ENCODE data around the gene MLLT1.
A peak's percentile ranks its signal among the peaks of the same experiment; 100 is the strongest.
"Not testable (repeated sequence)": the region's sequence is repeated elsewhere in the genome, so short reads cannot be mapped to it uniquely, and the experiment has no call there.

The MLLT1 gene

GRCh38 chr19:6279931-6280591, at the start of gene MLLT1:
Gene MLLT1 (minus strand): TSS chr19:6279975. CDS start chr19:6279784, 191 bp downstream.
- peak; percentile 95 to 97 for DNase-seq (ENCODE audit: extremely low read depth in 1 of 2, low read depth in 1 of 2)

- no peak for DNase-seq (ENCODE audit: extremely low read depth in 1 of 2, low read depth in 1 of 2)
Measured at GRCh38 chr19:6326815-6327214, 47.0 kb upstream of the MLLT1 start.

GRCh38 chr19:6325614-6326013, 45.8 kb upstream of the MLLT1 start:
- DNase-seq (ENCODE audit: extremely low read depth in 1 of 2, low read depth in 1 of 2) = no peak

- no peak for DNase-seq (ENCODE audit: extremely low read depth in 1 of 2, low read depth in 1 of 2)
Measured at GRCh38 chr19:6324757-6325156, 45.0 kb upstream of the MLLT1 start.

GRCh38 chr19:6322284-6322683, 42.5 kb upstream of the MLLT1 start:
- DNase-seq (ENCODE audit: extremely low read depth in 1 of 2, low read depth in 1 of 2) = no peak

- no peak for DNase-seq (ENCODE audit: extremely low read depth in 1 of 2, low read depth in 1 of 2)
Measured at GRCh38 chr19:6319376-6319775, 39.6 kb upstream of the MLLT1 start.

- DNase-seq (ENCODE audit: extremely low read depth in 1 of 2, low read depth in 1 of 2) = peak in 1 of 2 donors; percentile 23
Measured at GRCh38 chr19:6318772-6319171, 39.0 kb upstream of the MLLT1 start.

GRCh38 chr19:6315646-6316045, 35.9 kb upstream of the MLLT1 start:
- not testable (repeated sequence) for DNase-seq (ENCODE audit: extremely low read depth in 1 of 2, low read depth in 1 of 2)

GRCh38 chr19:6313398-6313969, 33.7 kb upstream of the MLLT1 start:
- no peak for DNase-seq (ENCODE audit: extremely low read depth in 1 of 2, low read depth in 1 of 2)

- no peak for DNase-seq (ENCODE audit: extremely low read depth in 1 of 2, low read depth in 1 of 2)
Measured at GRCh38 chr19:6312018-6312417, 32.2 kb upstream of the MLLT1 start.

GRCh38 chr19:6298413-6298812, 18.6 kb upstream of the MLLT1 start:
- DNase-seq (ENCODE audit: extremely low read depth in 1 of 2, low read depth in 1 of 2) = no peak

GRCh38 chr19:6297202-6297601, 17.4 kb upstream of the MLLT1 start:
- DNase-seq (ENCODE audit: extremely low read depth in 1 of 2, low read depth in 1 of 2) = no peak

GRCh38 chr19:6292006-6292405, 12.2 kb upstream of the MLLT1 start:
- no peak for DNase-seq (ENCODE audit: extremely low read depth in 1 of 2, low read depth in 1 of 2)

- DNase-seq (ENCODE audit: extremely low read depth in 1 of 2, low read depth in 1 of 2) = no peak
Measured at GRCh38 chr19:6288737-6289136, 9.0 kb upstream of the MLLT1 start.

- no peak for DNase-seq (ENCODE audit: extremely low read depth in 1 of 2, low read depth in 1 of 2)
Measured at GRCh38 chr19:6287269-6287885, 7.6 kb upstream of the MLLT1 start.

GRCh38 chr19:6286676-6287075, 6.9 kb upstream of the MLLT1 start:
- DNase-seq (ENCODE audit: extremely low read depth in 1 of 2, low read depth in 1 of 2) = no peak

GRCh38 chr19:6282393-6282792, 2.6 kb upstream of the MLLT1 start:
- DNase-seq (ENCODE audit: extremely low read depth in 1 of 2, low read depth in 1 of 2) = not testable (repeated sequence)

- DNase-seq (ENCODE audit: extremely low read depth in 1 of 2, low read depth in 1 of 2) = no peak
Measured at GRCh38 chr19:6279620-6279930, 200 bp downstream of the MLLT1 start.

- no peak for DNase-seq (ENCODE audit: extremely low read depth in 1 of 2, low read depth in 1 of 2)
Measured at GRCh38 chr19:6278740-6279619, 795 bp downstream of the MLLT1 start.

GRCh38 chr19:6278051-6278450, 1.7 kb downstream of the MLLT1 start:
- DNase-seq (ENCODE audit: extremely low read depth in 1 of 2, low read depth in 1 of 2) = no peak

GRCh38 chr19:6276447-6276846, 3.3 kb downstream of the MLLT1 start:
- no peak for DNase-seq (ENCODE audit: extremely low read depth in 1 of 2, low read depth in 1 of 2)

Data from stimulated activated CD8-positive, alpha-beta memory T cell treated with anti-CD3 and anti-CD28 coated beads, Interleukin-7, amount 100 ng/mL, for 48 hours (primary cell).